ENCODE results near the gene ZNF830.
"Not testable (repeated sequence)": the region's sequence is repeated elsewhere in the genome, so short reads cannot be mapped to it uniquely, and the experiment has no call there.

ZNF830 gene

DNA sequence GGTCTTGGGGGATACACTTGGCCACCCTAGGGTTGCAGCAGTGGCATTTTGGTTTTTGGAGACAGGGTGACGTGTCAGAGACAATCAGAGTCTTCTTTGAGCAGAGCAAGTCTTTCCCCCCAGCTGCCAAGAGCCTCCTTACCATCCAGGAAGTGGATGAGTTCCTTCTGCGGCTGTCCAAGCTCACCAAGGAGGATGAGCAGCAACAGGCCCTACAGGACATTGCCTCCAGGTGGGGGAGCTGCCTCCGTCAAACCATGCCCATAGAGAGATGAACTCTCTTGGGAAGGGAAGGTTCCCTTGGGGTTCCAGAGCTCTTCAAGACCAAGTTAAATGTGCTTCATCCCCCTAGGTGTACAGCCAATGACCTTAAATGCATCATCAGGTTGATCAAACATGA lies 30.3 kb downstream of the ZNF830 start:
- DNase-seq (no peak), ATAC-seq (no peak)

DNA sequence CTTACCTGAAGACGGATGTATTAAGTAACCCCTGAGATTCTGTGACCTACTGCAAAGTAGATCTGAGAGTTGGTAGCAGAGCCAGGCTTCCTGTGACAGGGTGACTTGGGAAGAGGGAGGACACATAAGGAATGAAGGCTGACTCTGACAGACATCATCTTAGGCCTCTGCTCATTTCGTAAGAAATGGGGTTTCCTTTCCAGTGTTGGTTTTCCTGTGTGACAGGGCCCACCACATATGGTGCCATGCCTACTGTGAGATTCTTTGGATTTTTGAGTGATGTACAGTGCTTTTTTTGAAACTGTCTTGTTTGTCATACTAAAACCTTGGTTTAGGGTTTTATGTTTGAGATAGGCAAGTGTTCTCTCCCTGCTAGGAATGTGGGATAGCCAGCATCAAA lies 31.7 kb downstream of the ZNF830 start:
- ATAC-seq (no peak), DNase-seq (no peak)

DNA sequence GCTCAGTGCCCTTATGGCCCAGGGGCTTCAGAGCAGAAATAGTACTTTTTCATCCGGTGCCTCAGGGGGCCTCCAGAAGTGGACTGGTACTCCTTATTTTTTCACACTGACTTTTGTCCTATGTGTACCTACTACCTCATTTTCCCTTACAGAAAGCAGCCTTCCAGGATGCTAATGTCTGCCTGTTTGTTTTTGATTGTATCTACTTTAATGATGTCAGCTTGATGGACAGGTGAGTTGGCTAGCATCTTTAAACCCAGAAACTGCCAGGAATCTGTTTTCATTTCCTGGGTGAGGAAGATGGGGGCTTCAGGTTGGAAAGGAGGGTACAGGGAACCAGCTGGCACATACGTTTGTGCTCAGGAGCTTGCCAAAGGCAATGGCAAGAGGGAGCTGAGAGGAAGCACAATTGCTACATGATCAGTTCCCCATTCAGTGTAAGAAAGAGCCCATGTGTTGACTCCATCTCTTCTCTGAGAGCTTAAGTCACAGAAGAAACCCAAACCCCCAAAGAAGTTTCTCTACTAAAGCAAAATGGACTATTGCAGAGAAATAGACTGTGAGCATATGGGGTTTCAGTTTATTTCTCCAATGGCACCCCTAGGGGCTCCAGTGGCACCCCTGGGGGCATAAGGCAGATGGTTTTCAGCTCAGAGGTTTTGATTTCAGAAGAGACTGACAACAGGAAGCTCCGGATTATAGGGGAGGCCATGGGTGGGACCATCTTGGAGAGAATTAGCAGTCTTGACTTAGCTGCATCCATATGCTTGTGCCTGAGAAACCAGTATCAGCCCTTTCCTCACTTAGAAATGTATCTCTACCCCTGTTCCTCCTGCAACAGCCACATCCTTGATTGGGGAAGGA lies 35.3 kb downstream of the ZNF830 start:
- ATAC-seq: no peak
- no peak for DNase-seq

DNA sequence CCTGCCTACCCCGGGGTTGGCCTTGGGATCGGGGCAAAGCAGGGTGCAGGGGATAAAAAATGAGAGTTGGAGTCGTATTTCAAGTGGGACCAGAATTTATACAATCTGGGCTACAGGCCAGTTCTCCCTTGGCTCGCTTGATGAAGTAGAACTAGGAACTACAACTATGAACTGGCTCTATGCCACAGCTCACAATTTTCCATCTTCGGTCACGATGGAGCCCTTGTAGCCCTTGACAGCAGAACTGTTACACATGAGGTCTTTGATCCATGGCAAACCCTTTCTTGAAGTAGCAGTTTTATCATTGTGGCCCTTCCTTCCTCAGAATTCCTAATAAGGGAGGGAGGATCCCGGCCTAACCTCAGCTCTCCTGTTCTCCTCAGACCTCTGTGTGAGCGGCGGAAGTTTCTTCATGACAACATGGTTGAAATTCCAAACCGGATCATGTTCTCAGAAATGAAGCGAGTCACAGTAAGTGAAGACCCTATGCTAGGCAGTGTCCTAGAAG lies 36.1 kb downstream of the ZNF830 start:
- no peak for DNase-seq
- no peak for ATAC-seq

DNA sequence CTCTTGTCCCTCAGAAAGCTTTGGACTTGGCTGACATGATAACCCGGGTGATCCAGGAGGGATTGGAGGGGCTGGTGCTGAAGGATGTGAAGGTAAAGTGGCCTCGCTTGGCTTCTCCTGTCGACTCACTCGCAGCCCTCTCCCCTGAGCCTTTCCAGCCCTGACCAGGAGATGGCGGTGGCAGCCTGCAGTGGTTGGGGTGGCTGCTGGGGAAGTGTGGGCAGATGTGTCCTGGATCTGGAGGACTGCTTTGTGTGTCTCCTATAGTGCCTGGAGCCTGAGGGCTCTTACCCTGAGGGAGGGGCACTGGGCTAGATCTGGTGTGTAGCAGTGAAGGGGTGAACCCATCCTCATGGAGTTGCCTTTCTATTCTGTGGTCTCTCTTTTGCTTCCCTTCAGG lies 36.9 kb downstream of the ZNF830 start:
- DNase-seq: peak; percentile 78
- ATAC-seq: peak; percentile 81

DNA sequence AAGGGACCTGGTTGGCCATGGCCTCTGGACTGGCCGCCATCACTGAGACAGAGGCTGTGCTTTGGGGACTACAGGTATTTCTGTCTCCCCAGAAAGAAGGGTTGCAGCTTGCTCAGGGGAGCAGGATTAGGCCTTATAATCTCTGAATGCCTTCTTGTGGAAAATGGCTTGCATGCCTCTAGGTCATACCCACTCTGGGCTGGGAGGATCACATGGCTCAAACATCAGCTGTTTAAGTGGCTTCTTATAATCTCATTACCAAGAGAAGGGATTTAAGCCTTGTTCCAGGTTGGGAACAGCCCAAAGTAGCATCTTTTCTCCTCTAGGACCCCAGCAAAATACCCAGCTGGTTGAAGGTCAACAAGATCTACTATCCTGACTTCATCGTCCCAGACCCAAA lies 38.1 kb downstream of the ZNF830 start:
- DNase-seq: no peak
- ATAC-seq: no peak

DNA sequence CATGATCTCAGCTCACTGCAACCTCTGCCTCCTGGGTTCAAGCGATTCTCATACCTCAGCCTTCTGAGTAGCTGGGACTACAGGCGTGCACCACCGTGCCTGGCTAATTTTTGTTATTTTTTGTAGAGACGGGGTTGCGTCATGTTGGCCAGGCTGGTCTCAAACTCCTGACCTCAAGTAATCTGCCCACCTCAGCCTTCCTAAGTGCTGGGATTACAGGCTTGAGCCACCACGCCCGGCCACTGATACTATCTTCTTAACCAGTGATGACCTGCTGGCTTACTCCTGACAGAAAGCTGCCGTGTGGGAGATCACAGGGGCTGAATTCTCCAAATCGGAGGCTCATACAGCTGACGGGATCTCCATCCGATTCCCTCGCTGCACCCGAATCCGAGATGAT lies 39.6 kb downstream of the ZNF830 start:
- not testable (repeated sequence) for DNase-seq, ATAC-seq

DNA sequence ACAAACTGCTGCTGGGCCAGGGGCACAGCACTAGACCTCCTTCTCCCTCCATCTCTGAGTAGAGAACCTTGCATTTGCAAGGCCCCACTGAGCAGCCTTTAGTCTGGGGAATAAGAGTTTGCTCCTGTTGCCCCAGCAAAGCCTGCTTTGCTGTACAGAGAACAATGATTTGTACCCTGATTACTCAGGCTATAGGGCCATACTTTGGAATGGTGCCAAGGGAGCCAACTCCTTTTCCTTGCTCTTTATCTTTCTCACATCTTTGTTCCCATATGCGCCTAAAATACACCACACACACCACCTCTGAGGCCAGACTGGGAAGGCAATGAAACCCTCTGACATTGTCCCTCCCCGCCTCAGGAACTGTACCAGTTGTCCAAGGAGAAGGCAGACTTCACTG lies 40.2 kb downstream of the ZNF830 start:
- DNase-seq (no peak), ATAC-seq (no peak)

DNA sequence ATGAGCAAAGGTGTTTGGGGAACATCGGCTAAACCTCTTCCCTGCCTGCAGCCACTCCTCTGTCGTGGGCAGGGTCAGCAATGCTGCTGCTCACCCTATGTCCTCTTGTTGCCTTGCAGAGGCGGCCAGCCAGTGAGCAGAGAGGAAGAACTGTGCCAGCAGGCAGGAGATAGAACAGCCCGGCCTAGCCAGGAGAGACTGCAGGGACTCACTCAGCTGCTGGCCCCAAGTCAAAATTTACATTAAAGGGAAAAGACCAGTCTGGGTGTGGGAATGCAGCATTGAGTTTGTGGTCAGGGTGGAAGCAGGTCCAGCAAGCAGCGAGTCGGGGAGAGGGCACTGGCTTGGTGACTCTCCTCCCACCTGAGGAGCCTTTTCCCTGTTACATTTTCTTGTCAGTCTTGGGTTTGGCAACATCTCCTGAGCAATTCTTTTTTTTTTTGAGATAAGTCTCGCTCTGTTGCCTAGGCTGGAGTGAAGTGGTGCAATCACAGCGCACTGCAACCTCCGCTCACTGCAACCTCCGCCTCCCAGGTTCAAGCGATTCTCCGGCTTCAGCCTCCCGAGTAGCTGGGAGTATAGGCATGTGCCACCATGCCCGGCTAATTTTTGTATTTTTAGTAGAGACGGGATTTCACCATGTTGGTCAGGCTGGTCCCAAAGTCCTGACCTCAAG lies 41.7 kb downstream of the ZNF830 start:
- no peak for ATAC-seq
- no peak for DNase-seq

DNA sequence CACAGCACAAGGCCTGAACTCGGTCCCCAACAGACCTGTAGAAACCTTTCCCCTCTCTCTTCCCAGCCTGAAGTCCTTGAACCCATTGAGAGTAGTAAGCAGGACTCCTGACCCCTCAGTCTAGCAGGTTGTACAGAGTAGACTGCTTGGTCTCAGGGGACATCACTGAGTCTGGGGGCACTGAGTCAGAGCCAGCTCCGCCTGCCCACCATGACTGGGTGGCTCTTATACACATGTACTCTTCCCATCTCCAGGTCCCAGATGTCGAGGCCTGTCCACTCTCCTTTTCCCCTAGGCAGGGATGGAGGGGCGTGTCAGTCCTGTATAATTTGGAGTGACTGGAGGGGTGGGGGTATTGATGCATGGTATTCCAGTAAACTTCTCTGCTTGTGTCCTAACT lies 42.4 kb downstream of the ZNF830 start:
- ATAC-seq: no peak
- DNase-seq: no peak

DNA sequence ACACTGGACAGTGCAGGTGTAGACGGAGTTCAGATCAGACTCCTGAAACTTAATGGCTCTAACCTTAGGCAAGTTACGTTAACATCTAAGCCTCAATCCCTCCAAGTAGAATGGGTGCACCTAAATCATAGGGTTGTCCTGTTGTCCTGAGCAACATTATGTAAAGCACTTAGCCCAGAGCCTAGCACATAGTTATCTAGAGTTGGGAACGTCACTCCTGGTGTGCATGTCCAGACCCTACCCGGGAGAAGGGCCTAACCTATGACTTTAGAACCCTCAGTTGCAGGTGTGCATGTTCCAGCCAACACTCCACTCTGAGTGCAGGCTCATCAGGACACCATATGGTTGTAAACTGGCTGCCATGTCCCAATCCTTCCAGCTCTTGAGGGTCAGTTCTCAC lies 45.0 kb downstream of the ZNF830 start:
- ATAC-seq (no peak), DNase-seq (no peak)

DNA sequence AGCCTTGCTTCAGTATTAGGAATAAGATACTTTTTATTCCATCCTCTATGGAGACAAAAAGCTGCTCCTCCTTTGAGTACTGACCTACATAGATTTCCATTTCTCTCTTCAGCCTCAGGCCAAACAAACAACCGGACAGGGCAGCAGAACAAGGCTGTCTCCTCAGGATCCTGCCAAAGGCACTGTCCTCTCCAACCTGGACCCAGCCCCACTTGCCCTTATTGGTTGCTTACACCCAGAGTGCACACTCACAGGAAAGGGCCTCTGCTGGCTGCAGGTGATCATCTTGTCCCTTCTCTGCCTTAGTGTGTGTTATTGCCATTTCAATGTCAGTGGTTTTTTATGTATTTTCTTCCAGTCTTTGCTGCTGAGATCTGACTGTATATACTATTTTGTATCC lies 45.6 kb downstream of the ZNF830 start:
- DNase-seq: no peak
- ATAC-seq: no peak

DNA sequence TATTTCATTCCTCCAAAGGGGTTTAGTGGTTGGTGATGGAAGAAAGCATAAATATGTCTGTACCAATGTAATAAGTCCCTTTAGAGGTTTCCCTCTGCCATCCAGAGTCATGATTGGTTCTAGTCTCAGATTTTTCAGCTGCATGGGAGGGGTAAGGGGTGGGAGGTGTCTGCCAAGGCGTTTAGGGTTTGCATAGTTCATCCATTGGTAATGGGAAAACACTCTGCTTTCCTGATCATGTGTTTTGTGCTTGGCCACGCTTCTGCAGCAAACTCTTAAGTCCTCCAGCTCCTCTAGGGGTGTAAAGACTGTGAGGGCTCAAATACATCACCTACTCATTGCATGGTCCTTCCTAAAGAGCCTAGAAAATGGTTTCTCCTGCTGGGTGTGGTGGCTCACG lies 48.8 kb downstream of the ZNF830 start:
- DNase-seq: no peak

DNA sequence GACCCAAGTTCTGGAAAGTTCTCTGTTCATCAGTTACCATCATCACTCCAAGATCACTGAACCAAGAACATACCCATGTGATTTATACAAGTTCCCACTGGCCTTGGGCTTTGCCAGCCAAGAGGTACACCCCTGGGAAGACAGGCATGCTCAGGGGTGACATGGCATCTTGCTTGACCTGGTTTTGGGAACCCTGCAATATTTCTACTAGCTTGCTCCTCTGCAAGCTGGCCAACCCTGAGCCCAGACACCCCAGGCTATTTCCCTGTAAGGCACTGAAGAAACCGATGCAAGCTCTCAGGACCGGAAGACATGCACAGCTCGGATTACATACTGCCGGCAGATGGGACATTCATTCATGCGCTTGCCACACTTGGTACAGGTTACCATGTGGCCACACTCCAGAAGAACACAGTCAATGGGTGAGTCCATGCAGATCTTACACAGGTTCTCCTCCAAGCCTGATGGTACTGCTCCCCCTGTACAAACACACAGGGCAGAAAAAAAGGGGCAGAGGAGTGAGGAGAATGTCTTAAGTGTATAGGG lies 50.4 kb downstream of the ZNF830 start:
- ATAC-seq (no peak), DNase-seq (no peak)

More for the DNA sequence above, 48.8 kb downstream of the ZNF830 start:
- ATAC-seq: no peak

Data from stimulated activated naive CD8-positive, alpha-beta T cell treated with anti-CD3 and anti-CD28 coated beads, Interleukin-15, Interleukin-2, amounts not matched to agents 100 U/mL and 50 U/mL, for 24 hours (primary cell).